Epithelial cell of proximal tubule (primary cell): ENCODE measurements around the gene AKR1D1. TPM values are rescaled to one million over a fixed set of nuclear protein-coding genes. Genes with fewer than 3 reads are reported as not detected.

ENCODE experiments used
- DNase-seq: peaks from one replicate; pipeline ENCODE4 v3.0.0-alpha.2; 2011; ENCODE audit warnings: low read depth
- H3K4me3 ChIP-seq: 2 replicates; pipeline ENCODE4 v1.5.1; 2011; ENCODE audit warnings: low read depth, mild to moderate bottlenecking, low read length
- total RNA-seq: library from RNA; depleted of rRNA; stranded (reverse); fragments of >200 nt; gene quantifications from 2 replicates; pipeline ENCODE4 v1.2.3, GENCODE V29; 2015
- TF ChIP-seq, protein P1 (sequence below): conservative IDR thresholded peaks from 2 replicates; pipeline ENCODE4 v1.5.1; 2012; ENCODE audit warnings: low read depth, mild to moderate bottlenecking, low read length

Gene AKR1D1
- total RNA-seq, 1 donor from 2014 or later: not detected

DNA sequence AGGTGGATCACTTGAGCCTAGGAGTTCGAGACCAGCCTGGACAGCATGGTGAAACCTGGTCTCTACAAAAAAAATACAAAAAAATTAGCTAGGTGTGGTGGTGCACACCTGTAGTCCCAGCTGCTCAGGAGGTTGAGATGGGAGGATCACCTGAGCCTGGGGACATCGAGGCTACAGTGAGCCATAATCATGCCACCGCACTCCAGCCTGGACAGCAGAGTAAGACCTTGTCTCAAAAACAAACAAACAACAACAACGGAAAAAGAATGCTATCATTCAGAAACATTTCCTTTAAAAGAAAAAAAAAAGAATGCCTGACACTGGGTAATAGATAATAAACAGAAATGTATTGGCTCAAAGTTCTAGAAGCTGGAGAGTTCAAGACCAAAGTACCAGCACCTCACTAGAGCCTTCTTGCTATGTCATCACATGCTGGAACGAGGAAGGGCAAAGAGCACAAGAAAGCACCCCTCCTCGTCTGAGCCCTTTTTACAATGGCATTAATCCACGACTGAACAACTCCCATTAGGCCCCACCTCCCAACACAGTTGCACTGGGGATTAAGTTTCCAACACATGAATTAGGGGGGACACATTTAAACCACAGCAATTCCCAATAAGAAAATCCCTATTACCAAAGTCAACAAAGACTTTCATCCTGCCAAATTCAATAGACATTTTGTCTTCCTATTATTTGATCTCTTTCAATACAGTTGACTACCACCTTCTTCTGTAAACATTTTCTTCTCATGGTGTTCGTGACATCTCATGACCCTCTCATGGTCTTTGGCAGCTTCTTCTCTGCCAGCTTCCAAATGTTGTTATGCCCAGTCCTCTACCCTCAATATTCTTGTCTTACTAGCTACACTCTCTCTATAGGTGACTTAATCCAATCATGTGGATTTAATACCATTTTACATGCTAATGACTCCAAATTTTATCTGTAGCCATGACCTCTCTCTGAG is 20.0 kb downstream of the AKR1D1 start:
- TF ChIP-seq, protein P1, sequence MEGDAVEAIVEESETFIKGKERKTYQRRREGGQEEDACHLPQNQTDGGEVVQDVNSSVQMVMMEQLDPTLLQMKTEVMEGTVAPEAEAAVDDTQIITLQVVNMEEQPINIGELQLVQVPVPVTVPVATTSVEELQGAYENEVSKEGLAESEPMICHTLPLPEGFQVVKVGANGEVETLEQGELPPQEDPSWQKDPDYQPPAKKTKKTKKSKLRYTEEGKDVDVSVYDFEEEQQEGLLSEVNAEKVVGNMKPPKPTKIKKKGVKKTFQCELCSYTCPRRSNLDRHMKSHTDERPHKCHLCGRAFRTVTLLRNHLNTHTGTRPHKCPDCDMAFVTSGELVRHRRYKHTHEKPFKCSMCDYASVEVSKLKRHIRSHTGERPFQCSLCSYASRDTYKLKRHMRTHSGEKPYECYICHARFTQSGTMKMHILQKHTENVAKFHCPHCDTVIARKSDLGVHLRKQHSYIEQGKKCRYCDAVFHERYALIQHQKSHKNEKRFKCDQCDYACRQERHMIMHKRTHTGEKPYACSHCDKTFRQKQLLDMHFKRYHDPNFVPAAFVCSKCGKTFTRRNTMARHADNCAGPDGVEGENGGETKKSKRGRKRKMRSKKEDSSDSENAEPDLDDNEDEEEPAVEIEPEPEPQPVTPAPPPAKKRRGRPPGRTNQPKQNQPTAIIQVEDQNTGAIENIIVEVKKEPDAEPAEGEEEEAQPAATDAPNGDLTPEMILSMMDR: no peak
- H3K4me3 ChIP-seq: no peak overlapping the region
- no peak for DNase-seq

DNA sequence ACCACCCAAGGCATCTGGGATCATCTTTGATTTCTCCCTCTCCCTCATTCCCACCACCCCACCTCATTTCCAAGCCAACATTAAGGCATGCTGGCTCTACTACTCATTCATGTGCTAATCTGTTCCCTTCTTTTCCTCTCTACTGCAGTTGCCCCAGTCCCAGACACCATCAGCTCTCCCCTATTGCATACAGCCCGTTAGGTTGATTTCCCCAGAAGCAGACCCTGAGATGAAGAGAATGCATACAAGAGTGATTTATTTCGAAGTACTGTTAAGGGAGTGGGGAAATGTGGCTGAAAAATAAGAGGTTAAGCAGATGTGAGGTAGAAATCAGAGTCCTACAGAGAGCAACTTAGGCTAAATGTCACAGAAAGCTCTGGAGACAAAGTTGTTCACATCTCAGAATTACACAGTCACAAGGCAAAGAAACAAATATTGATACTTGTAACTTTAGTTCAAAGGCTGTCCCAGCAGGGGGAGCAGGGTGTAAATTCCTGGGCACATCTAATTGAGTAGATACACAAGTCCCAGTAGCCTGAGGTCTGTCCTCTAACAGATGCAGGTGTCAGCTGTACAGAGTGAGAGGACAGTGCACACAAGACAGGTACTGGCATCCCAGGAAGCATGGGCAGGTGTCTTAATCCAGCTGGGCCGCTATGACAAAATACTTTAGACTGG is 20.9 kb downstream of the AKR1D1 start:
- DNase-seq: peak; percentile 19
- H3K4me3 ChIP-seq: no peak overlapping the region
- TF ChIP-seq, protein P1: peak; percentile 70

DNA sequence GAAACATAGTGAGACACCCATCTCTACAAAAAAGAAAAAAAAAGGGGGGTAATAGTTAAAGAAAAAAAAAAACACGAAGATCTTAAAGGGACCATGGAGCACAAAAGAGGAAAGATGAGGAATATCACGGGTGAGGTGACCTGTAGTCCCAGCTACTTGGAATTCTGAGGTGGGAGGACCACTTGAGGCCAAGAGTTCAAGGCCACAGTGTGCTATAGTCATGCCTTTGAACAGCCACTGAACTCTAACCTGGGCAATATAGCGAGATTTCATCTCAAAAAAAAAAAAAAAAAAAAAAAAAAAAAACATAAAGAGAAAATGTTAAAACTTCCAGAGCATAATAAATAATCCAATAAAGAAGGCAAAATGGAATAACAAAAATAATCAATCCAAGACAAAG is 23.6 kb downstream of the AKR1D1 start:
- no peak for DNase-seq
- TF ChIP-seq, protein P1: no peak
- no peak overlapping the region for H3K4me3 ChIP-seq

DNA sequence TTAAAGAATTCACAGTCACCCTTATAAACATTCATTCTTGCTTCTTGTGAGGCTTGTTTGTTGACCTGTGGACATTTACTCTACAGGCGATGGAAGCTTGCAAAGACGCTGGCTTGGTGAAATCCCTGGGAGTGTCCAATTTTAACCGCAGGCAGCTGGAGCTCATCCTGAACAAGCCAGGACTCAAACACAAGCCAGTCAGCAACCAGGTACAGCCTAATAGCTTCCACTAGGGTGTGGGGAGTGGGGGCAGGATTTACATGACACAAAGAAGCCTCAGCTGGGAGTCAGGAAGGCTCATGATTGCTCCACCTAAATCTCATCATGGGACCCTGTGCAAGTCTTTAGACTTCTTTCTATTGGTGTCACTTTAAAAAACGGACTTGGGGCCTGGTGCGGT is 29.0 kb downstream of the AKR1D1 start:
- TF ChIP-seq, protein P1: no peak
- DNase-seq: no peak
- H3K4me3 ChIP-seq: no peak overlapping the region

DNA sequence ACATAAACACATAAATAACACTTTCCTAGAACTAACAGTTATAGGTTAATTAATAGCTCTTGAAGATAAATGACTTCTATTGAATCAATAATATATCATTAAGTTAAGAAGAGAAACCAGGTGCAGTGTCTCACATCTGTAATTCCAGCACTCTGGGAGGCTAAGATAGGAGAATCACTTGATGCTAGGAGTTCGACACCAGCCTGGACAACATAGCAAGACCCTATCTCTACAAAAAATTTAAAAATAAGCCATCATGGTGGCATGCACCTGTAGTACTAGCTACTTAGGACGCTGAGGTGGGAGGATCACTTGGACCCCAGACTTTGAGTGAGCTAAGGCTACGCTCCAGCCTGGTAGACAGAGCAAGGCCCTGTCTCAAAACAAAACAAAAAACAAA is 38.8 kb downstream of the AKR1D1 start:
- no peak for DNase-seq
- TF ChIP-seq, protein P1: no peak
- H3K4me3 ChIP-seq: no peak overlapping the region

DNA sequence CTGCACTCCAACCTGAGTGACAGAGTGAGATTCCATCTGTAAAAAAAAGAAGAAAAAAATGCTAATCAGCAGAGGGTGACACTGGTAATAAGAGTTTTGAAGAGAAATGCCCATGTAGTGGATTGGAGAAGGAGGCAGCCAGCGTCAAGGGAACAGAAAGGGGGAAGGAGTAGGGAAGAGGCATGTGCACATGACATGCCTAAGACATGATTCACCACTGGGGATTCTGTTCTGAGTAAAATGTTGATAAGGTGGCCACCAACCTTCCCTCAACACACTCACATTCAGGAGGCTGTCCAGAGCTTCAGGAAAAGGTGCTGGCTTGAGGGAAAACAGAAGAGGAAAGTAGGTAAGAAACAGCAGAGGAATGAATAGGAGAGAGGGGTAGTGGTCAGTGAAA is 39.9 kb downstream of the AKR1D1 start:
- no peak overlapping the region for H3K4me3 ChIP-seq
- TF ChIP-seq, protein P1: no peak
- peak; percentile 91 for DNase-seq
